H1 (cell line): Measurements from ENCODE around the gene AAK1.

Experiments
- NRF1 ChIP-seq: IDR thresholded peaks from 2 replicates; pipeline ENCODE4 v1.6.1; 2011; ENCODE audit warnings: mild to moderate bottlenecking, low read depth, low read length, improper control_type of control experiment
- TF ChIP-seq, protein P1 (sequence below), 3 experiments: IDR thresholded peaks; 1 replicate in 2 of 3; 2 replicates in 1 of 3; pipeline versions ENCODE4 v1.5.1 to v1.6.1; 2011; ENCODE audit warnings: low read length in 3 of 3, mild to moderate bottlenecking in 3 of 3, inconsistent platforms in 2 of 3, low read depth in 1 of 3, moderate library complexity in 1 of 3; ENCODE audit not compliant: insufficient read depth in 1 of 3; ENCODE audit errors: control extremely low read depth in 1 of 3

DNA sequence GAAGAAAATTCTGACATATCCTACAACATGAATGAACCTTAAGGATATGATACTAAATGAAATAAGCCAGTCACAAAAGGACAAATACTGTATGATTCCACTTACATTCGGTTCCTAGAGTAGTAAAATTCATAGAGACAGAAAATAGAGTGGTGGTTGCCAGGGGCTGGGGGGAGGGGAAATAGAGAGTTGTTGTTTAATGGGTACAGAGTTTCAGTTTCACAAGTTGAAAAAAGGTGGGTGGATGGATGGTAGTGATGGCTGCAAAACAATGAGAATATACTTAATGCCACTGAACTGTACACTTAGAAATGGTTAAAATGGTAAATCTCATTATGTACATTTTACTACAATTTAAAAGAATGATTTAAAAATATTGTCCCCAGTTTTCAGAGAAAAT, 153.1 kb downstream of the AAK1 start:
- no peak for TF ChIP-seq NRF1
- TF ChIP-seq, protein P1, sequence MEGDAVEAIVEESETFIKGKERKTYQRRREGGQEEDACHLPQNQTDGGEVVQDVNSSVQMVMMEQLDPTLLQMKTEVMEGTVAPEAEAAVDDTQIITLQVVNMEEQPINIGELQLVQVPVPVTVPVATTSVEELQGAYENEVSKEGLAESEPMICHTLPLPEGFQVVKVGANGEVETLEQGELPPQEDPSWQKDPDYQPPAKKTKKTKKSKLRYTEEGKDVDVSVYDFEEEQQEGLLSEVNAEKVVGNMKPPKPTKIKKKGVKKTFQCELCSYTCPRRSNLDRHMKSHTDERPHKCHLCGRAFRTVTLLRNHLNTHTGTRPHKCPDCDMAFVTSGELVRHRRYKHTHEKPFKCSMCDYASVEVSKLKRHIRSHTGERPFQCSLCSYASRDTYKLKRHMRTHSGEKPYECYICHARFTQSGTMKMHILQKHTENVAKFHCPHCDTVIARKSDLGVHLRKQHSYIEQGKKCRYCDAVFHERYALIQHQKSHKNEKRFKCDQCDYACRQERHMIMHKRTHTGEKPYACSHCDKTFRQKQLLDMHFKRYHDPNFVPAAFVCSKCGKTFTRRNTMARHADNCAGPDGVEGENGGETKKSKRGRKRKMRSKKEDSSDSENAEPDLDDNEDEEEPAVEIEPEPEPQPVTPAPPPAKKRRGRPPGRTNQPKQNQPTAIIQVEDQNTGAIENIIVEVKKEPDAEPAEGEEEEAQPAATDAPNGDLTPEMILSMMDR (IDR thresholded peaks at IDR 0.05; ENCODE audit: control extremely low read depth in 1 of 3, insufficient read depth in 1 of 3, low read depth in 1 of 3, low read length in 3 of 3) = no peak
